HL-60/S4 treated with phorbol 12-myristate 13-acetate at 8.2 ng/mL for 4 days and 3 days (cell line): Measurements from ENCODE around the gene CHST11.

Source experiments
- in situ Hi-C: fragments of 300-500 bp; cut with MboI; formaldehyde crosslinking; loops from 2 replicates; pipeline ENCODE4 v1.15.0; 2022; ENCODE audit warnings: low sequenced_read_pairs

The CHST11 gene

DNA sequence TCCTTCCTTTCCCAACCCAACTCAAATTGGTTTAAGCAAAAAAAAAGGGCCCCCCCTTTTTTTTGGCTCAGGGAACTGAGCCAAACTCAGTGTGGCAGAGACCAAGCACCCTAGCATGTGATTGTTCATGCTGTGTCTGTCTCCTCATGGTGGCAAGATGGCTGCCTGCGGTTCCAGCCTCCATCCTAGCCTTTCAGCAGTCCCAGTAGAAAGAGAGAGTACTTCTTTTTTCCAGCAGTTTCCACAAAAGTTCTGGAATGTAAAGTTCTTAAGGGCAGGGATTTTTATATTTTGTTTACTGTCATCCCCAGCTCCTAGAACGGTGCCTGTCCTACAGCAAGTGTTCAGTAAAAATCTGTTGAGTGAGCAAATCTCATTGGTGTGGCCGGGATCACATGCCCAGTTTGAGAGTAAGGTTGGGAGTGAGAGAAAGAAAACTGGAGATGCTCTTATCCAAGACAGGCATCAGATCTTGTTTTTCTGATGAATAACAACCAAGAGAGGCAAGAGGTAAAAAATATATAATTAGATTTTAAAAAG lies 22.4 kb downstream of the CHST11 start:
- in situ Hi-C loops = no loop called here

DNA sequence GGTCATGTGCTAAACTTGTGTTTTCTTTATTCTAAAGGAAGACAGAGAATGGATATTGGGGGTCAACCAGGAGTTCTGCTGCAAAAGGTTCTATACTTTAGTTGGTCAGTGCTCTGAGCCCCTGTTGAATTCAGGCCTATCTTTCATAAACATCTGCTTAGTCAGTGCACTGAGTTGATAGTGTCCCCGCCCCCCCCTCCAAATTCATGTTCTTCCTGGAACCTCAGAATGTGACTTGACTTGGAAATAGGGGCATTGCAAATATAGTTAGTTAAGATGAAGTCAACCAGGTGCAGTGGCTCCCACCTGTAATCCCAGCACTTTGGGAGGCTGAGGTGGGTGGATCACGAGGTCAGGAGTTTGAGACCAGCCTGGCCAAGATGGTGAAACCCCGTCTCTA lies 23.3 kb downstream of the CHST11 start:
- in situ Hi-C loops = no loop called here

DNA sequence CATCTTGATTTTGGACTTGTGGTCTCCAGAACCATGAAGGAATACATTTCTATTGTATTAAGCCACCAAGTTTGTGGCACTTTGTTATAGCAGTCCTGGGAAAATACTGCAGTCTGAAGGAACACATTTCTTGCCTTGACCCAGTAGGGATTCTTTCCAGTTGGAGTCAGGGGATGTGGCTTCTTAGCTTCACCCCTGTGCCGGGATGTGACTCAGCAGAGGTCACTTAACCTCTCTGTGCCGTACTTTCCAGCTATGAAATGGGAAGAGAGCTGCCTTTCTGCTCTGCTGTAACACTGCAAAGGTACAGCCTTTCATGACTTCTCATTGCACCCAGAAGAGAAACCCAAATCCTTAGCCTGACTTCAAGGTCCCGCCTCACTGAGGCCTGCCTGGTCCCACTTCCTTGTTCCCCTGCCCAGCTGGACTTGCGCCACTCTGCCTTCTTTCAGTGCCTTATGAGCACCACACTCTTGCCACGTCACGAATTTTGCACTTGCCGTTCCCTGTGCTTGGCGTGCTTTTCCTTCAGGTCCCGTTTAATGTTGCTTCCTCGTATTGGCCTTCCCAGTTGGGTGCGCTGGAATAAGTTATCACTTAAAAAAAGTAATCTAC lies 24.2 kb downstream of the CHST11 start:
- in situ Hi-C loops = no loop called here

DNA sequence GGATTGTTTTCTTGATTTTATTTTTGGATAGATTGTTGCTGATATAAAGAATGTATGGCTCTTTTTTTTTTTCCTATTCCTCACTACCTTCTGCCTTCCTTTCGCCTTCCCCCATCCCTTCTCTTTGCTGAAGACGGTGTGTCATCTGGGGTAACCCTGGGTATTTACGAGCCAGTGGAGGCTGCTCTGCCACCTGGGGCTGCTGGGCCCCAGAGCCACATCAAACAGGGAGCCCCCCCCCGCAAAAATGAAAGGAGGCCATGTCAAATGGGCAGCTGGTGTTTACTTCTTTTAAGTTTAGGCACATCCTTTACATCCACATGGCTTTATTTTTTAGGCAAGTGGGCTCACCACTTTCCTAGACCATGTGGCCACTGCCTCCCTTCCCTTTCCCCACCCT lies 25.4 kb downstream of the CHST11 start:
- in situ Hi-C loops = no loop called here

DNA sequence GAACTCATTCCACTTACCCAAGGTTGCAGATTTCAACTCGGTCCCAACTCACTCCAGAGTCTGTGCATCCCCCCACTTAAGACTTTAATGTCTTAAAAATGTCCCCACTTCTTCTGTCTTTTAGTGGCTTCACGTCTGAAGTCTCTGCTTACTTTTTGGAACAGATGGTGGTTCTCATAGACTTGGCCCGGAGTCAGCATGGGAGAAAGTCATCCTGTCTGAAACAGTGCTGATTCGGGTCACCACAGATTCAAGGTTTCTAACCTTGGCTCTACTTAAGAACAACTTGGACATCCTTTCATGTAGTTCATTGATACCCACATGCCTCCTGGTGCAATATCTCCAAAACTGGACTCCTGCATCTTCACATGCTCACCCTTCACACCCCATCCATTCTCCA lies 26.0 kb downstream of the CHST11 start:
- in situ Hi-C loops = no loop called here

DNA sequence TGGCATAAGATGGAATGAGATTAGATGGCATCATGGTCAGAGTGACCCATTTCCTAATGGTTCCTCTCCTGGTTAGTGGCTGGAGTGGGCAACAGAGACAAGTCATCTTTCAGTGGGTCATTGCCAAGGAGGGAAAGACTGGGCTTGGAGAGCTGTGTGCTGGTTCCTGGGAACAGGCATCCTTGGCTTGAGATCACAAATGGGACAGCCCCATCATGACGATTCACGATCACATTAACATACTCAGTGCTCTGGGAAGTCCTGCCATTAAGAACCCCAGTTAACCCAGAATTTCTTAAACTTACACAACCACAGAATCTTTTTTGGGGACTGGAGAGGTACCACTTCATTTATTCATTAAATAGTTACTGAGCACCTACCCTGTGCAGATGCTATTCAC lies 27.3 kb downstream of the CHST11 start:
- in situ Hi-C loops = no loop called here

DNA sequence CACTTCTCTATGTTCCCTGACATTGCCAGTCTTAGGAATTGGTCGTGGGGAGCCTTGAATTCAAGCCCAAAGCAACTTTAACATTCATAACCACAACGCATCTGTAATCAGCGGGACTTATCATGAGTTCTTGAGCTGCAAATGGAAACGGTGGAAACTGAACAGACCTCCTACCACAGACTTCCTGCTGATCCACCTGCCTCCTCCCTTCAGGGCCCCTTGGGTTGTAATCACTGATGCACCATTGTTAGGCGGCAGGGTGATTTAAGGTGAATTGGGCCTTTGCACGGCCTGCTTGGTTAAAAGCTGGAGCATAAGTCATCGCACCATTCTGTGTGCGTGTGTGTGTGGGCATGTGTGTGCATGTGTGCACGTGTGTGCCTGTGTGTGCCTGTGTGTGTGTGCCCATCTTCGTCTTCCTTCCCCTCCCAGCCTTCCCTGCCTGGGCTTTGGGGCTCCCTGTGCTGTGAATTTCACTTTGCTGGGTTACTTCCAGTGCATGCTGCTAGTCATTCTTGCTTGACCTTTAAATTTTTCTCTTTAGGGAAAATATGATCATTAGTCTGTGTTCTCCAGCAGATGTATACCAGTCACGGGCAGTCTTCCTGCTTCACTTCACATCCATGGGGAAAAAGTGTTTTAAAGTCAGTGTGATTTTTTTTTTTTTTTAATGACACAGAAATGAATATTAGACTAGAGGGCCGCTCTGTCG lies 29.1 kb downstream of the CHST11 start:
- in situ Hi-C loops = no loop called here

DNA sequence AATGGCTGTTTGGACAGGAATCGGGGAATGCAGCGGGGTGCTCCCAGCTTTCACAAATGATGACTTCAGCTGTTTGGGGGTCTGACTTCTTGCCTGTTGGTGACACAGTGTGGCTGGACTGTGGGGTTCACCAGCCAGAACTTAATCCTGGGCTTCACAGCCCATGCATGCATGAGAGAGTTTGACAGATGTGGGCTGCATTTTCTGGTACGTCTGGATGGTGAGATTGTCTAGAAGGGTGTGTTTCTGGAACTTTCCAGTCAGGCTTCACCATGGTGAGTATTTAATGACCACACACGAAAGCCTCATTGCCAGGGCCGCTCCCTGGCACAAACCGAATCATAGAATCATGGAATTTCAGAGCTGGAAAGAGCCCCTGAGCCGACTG lies 29.6 kb downstream of the CHST11 start:
- in situ Hi-C loops = no loop called here

DNA sequence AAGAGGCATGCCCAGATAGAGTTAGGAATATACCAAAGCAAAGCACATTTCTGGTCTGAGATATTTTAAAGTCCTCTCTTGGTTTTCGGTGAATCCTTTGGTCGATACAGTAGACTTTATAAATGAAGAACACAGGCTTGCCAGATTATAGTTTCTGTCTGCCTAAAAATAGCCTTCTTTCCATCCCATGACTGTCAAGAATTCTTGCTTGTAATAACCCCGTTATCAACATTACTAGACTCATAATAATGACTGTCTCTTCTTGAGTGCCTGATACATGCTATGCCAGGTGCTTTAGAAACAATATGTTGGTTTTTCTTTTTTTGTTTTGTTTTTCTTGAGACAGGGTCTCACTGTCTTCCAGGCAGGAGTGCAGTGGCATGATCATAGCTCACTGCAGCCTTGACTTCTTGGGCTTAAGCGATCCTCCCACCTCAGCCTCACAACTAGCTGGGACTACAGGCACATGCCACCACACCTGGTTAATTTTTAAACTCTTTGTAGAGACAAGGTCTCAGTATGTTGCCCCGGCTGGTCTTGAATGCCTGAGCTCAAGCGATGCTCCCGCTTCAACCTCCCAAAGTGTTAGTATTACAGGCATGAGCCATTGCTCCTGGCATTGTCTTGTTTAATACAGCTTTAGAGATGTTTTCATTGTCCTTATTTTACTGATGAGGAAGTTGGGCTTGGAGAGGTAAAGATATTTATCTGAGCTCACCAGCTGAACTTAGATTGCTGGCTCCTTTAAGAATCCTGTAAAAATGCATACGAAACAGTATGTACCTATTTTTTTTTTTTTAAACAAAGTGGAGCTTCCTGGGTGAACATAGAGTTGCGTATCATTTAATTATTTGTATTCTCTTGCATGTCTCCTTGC lies 30.4 kb downstream of the CHST11 start:
- in situ Hi-C loops = no loop called here

DNA sequence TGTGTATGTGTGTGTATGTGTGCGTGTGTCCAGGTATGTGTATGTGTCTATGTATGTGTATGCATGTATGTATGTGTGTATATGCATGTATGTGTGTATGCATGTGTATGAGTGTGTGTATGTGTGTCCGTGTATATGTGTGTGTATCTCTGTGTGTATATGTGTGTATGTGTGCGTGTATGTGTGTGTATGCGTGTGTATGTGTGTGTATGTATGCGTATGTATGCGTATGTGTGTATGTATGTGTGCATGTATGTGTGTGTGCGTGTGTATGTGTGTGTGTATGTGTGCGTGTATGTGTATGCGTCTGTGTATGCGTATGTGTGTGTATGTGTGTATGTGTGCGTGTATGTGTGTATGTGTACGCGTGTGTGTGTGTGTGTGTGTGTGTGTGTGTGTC lies 31.6 kb downstream of the CHST11 start:
- in situ Hi-C loops = no loop called here

DNA sequence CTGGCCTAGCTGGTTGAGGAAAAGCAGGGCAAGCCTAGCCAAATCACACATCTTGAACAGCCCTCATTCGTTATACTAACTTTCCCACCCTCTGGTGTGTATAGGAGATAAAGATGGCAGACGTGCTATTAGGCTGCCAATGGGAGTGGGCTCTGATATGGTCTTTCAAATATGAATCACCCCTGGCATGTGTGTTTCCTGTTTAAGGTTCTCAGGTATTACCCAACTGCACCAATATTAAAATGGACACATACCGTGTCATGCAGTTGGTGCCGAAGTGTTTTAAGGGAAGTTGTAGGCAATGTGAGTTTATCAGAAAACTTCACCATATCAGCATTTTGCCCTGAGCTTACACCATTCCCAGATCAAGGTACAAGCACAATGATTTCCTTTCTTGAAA lies 33.4 kb downstream of the CHST11 start:
- in situ Hi-C loops = no loop called here

DNA sequence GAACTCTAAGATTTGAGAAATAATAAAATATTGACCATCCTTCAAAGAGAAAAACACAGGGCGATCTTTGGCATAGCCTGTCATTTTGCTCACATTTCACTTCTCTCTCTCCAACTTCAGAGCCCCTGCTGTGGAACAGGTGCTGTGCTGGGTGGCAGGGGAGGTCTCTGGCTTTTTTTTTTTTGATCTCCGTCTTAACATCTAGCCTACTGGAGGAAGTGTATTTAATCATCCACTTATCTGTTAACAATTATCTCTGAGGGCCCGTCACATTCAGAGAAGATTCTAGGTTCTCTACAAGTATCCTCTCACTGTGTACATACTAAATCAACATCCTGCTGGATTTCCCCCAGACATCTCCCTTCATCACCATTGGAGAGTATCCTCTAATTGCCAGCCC lies 34.1 kb downstream of the CHST11 start:
- in situ Hi-C loops = no loop called here

DNA sequence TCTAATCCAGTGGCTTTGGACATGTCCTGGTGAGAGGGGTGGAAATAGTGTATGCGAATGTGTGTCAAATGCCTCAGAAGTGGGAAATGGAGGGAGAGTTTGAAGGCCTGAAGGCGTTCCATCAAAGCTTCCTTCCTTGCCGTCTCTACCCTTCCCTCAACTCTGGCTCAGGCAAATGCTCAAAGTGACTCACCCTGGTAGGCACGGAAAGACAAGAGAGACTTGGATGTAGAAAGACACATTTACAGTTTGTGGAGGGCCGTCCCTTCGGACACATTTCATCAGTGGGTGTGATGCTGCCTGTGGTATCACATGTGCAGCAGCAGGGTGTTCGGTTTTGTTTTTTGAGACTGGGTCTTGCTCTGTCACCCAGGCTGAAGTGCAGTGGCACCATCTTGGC lies 36.7 kb downstream of the CHST11 start:
- in situ Hi-C loops = no loop called here

DNA sequence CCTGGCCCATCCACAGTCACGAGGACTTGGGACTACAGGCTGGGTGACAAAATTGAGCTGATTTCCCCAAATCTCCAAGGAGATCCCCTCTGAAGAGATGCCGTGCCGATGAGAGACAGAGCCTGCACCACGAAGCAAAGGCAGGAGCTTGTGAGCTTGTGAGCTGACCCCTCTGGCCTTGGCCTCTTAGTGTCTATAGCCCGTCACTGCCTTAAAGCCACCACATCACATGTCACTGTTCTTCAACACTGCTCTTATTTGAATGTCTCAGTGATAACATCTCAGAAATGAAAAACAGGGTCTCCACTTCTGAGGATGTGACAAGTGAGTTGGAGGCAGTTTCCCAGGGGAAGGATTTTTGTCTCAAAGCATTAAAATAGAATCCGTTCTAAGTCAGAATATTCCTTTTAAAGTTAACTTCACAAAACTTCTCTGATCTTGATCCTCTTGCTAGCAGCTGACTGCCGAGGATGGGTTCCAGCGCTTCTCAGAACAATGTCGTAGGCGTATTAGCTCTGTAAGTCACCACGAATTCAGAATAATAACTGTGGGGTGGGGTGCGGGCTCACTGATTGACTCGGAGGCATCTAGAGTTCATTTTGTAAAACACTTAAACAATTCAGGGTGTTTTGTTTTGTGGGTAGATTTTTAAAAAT lies 37.5 kb downstream of the CHST11 start:
- in situ Hi-C loops = no loop called here

DNA sequence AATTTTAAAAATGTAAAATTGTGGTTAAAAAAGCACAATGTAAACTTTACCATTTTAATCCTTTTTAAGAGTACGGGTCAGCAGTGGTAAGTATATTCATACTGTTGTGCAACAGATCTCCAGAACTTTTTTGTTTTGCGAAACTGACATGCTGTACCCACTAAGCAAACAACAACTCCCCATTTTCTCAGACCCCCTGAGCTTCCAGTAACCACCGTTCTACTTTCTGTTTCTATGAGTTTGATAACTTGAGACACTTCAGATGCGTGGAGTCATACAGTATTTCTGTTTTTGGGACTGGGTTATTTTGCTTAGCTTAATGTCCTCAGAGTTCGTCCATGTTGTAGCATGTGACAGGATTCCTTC lies 38.0 kb downstream of the CHST11 start:
- in situ Hi-C loops = no loop called here

DNA sequence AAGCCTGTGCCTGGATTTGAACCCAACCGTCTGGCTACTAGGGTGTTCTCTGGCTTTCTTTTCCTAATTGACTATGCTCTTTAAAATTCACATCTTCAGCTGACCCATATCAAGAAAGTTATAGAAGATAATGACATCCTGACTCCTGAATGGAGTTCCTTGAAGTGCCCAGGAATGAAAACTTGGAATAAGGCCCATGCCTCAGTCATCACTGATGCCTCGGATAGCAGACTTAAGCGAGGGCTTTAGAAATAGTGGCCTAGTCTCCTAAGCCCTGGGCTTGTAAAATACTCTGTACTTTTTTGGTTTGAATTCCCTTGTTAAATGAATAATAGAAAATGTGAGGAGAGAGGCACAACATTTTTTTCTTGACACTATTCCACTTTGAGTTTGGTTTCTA lies 39.0 kb downstream of the CHST11 start:
- in situ Hi-C loops = no loop called here

DNA sequence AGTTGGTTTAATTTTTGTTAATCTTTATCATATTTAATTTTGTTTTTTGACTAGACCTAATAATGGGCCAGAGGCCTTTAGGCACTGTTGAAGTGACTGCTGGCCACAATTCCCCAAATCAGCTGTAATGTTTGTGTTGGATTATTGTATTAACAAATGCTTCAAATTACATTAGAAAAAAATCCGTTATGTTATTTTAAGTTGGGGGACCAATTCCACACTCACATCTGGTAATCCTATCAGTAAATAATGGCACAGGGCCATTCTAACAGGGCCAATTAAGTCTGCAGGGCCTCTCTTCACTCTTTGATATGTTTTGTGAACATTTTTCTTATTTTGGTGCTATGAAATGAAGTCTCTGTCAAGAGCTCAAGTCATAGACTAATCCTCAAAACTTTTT lies 39.6 kb downstream of the CHST11 start:
- in situ Hi-C loops = no loop called here

DNA sequence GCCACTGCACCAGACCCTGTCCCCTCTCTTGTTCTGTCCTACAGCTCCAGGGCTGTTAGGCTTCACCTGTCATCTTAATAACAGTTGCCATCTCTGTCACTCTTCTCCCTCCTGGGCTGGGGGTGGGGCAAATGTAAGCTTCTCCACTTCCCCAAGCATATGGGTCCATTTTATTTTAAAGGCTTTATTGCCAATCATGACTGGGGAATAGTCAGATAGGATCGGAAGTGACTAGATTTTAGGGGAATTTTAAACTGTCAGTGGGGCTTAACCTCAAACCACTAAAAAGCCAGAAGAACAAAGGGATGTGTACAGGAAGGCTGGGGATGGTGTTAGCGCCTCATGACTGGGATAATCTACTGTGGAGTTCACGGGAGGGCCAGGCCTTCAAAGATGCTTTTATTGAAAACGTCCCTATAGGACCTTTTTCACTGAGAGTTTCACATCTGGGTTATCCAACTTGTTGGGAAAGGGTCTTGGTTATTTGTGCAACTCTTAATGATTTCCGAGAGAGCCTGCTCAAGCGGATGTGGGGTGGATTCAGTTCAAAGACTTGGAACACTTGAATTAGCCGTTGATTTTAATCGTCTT lies 41.6 kb downstream of the CHST11 start:
- in situ Hi-C loops = no loop called here

DNA sequence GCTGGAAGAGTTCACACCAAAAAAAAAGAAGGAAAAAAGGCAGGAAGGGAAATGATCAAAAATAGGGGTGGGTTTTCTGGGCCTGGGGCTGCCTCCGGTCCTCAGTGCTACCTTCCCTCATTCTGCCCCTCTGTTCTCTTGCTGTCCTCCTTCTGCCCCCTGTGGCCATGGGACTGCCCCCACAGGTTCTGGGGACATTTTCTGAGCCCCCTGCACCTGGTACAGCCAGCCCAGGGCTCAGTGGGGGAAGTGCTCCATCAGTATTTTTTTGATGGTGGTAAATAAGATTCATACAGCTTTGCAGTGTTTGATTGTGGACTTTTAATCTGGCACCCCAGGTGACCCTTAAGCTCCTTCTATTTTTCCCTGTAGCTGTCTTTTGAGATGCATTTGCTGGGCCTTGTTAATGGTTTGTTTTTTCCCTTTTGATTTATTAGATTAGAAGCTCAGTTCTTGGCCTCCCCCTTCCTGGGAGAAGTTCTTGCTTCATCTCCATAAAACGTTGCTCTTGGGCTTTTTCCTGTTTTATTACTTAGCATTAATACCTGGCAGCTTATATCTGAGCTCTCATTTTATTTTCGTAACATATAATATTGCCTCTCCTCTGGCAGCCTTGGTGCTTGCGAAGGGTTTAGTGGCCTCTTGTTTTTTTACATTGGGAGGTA lies 43.1 kb downstream of the CHST11 start:
- in situ Hi-C loops = no loop called here

DNA sequence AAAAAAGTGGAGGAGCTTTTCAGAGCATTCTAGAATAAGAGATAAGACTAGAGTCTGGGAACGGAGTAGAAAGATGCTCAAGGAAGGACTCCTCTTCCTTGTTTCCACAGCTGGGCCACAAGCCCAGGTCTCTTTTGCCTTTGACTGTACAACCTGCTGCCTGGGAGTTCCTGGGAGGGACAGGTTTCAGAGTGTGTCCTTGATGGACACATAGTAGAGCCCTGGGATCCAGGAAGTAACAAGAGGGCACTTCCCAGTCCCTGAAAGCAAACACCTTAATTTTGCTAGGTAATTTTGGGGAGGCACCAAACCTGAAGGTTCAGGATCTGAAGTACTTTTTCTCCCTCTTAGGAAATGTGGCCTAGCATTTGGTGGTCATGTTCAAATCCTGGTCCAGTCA lies 44.4 kb downstream of the CHST11 start:
- in situ Hi-C loops = no loop called here
